ENCODE results near the gene STRIP1. TPM values are rescaled to one million over a fixed set of nuclear protein-coding genes. Genes with fewer than 3 reads are reported as not detected.

Gene STRIP1
- total and polyA plus RNA-seq, 2 of the 8 experiments (the other 6 are each of a cell fraction or from before 2014, with no cell fraction given): 21.3 to 45.6 TPM

- no peak overlapping the region for H2BK120ac ChIP-seq (replicated peaks; ENCODE audit: low read depth, low read length)
- no peak overlapping the region for H4K8ac ChIP-seq (ENCODE audit: extremely low read depth, insufficient read depth, low read length)
- H3K14ac ChIP-seq (ENCODE audit: insufficient read length): no peak overlapping the region
- WGBS, 2 experiments (ENCODE audit: extremely low coverage in 1 of 2, insufficient coverage in 1 of 2, insufficient read length in 1 of 2, insufficient replicate concordance in 2 of 2, low coverage in 1 of 2, low lambda C conversion rate in 2 of 2, missing lambda C conversion rate in 1 of 2): 86% methylated on average over 6 of the region's 6 CpGs; no CpG with 5 or more reads in 1 of the 2 experiments
- no peaks in the 10 kb centered on the region for H3K27me3 ChIP-seq (replicated peaks in 1 of 4; ENCODE audit: control insufficient read depth in 3 of 4, extremely low read depth in 1 of 4, insufficient read depth in 3 of 4, low read length in 3 of 4)
- no peak overlapping the region for H2AFZ ChIP-seq (ENCODE audit: low read length)
- H3K9me3 ChIP-seq (ENCODE audit: insufficient read depth in 2 of 2, low read depth in 1 of 2, low read length in 1 of 2): no peaks in the 10 kb centered on the region
- H3K23me2 ChIP-seq (ENCODE audit: low read depth, low read length): no peaks in the 10 kb centered on the region
- no peak overlapping the region for H3K4me2 ChIP-seq (ENCODE audit: insufficient read depth in 1 of 2, low read depth in 2 of 2, low read length in 2 of 2)
- no peak overlapping the region for H2BK12ac ChIP-seq (ENCODE audit: low read depth, low read length)
- H3K79me2 ChIP-seq (ENCODE audit: control insufficient read depth in 1 of 2, insufficient read depth in 2 of 2, low read length in 2 of 2): no peaks in the 10 kb centered on the region
- H3K4ac ChIP-seq (replicated peaks; ENCODE audit: insufficient read length, low read depth, low read length): no peak overlapping the region
- TF ChIP-seq CTBP2 (IDR thresholded peaks at IDR 0.05; ENCODE audit: borderline replicate concordance, insufficient read depth, insufficient read length, low read length) (no peak), CBX8 (IDR thresholded peaks at IDR 0.05; ENCODE audit: borderline replicate concordance, low read depth, low read length) (no peak), EP300 (IDR thresholded peaks at IDR 0.05; ENCODE audit: borderline replicate concordance in 1 of 2, low read depth in 2 of 2, low read length in 2 of 2) (no peak), USF2 (IDR thresholded peaks at IDR 0.05; ENCODE audit: low read length) (no peak), TAF1 (IDR thresholded peaks at IDR 0.05; ENCODE audit: low read depth, low read length) (no peak), ZNF274 (IDR thresholded peaks at IDR 0.05; ENCODE audit: borderline replicate concordance, extremely low read depth, low read length) (no peak), JUN (IDR thresholded peaks at IDR 0.05; ENCODE audit: low read depth, low read length) (no peak), BRCA1 (IDR thresholded peaks at IDR 0.05; ENCODE audit: low read depth, low read length) (no peak), E2F6 (IDR thresholded peaks at IDR 0.05) (no peak)
- peaks cover 6 to 18% of the 10 kb centered on the region in 2 experiments for H4K20me1 ChIP-seq (replicated peaks in 1 of 2; ENCODE audit: control insufficient read depth in 1 of 2, insufficient read depth in 2 of 2, low read length in 2 of 2)
- no peaks in the 10 kb centered on the region for H3K4me1 ChIP-seq (replicated peaks in 1 of 4; ENCODE audit: control insufficient read depth in 3 of 4, insufficient read depth in 4 of 4, low read length in 3 of 4)
- H4K91ac ChIP-seq (replicated peaks; ENCODE audit: insufficient read length, low read length): no peak overlapping the region
- no peak overlapping the region for H4K5ac ChIP-seq (ENCODE audit: insufficient read length, low read depth, low read length)
- H3K9ac ChIP-seq (replicated peaks in 1 of 4; ENCODE audit: extremely low read depth in 1 of 4, low read depth in 3 of 4, low read length in 3 of 4): no peak overlapping the region
- H2BK5ac ChIP-seq (ENCODE audit: low read depth, low read length): no peak overlapping the region
- no peak overlapping the region for H2AK5ac ChIP-seq (ENCODE audit: low read depth, low read length)
- H3K23ac ChIP-seq (ENCODE audit: insufficient read length): no peak overlapping the region
- H3K4me3 ChIP-seq (ENCODE audit: extremely low read depth in 1 of 4, insufficient read depth in 2 of 4, low read depth in 3 of 4, low read length in 4 of 4): no peak overlapping the region
- H3K79me1 ChIP-seq (ENCODE audit: low read depth, low read length): no peaks in the 10 kb centered on the region; the same call in 1 of the 2 replicates
- H3K36me3 ChIP-seq (ENCODE audit: control insufficient read depth in 2 of 4, insufficient read depth in 4 of 4, low read length in 3 of 4): peaks cover 13 to 34% (median 25%) of the 10 kb centered on the region in 4 experiments
- H2BK20ac ChIP-seq (ENCODE audit: low read length): no peak overlapping the region
- ChIA-PET CTCF (ENCODE audit: partially characterized antibody) (interaction anchor here (0.6 to 52.4 kb wide), 19 partner anchors 5 to 1432 kb away, joined by 3 to 1450 read pairs (median 4); partner anchors contain the start of genes ALX3, STRIP1 and UBL4B), POLR2A (ENCODE audit: partially characterized antibody) (interaction anchor here (0.8 to 1.7 kb wide), 7 partner anchors 10 to 44 kb away, joined by 3 to 6 read pairs (median 4); no protein-coding TSS in a partner anchor)
- DNase-seq (ENCODE audit: low read depth in 1 of 2, low spot score in 2 of 2): no peak
- no peak overlapping the region for H3K18ac ChIP-seq (ENCODE audit: extremely low read depth, low read length)
- no peak for FAIRE-seq
- H3K56ac ChIP-seq (replicated peaks; ENCODE audit: insufficient read length, low read depth, low read length): no peak overlapping the region
- H3K27ac ChIP-seq (ENCODE audit: low read depth, low read length): no peak overlapping the region
- H2BK15ac ChIP-seq (ENCODE audit: low read length): no peak overlapping the region
These were observed 24.9 kb downstream of the STRIP1 start for GRCh38 chr1:110059133-110059863.
